Right lobe of liver (tissue), 4 donors: Measurements from ENCODE around the gene CACNB1.

Source experiments
- POLR2A ChIP-seq: fragments of 450-650 bp; IDR thresholded peaks from one replicate; pipeline ENCODE4 v1.6.1; 2017; ENCODE audit warnings: antibody characterized with exemption, mild to moderate bottlenecking
- TF ChIP-seq, protein P1 (sequence below), 4 donors: fragments of 200-600 bp in 3 of 4; fragments of 450-650 bp in 1 of 4; IDR thresholded peaks; one replicate each; pipeline versions ENCODE4 v1.5.1 to v1.8.0; 2016 to 2022; ENCODE audit warnings: antibody characterized with exemption in 4 of 4, mild to moderate bottlenecking in 2 of 4
- donor health status: DM: no; HTN: no; CAD: no.
- donor health status: DM: no; HTN: no; CAD: no.
- donor health status: DM: no; HTN: yes; CAD: no.

DNA sequence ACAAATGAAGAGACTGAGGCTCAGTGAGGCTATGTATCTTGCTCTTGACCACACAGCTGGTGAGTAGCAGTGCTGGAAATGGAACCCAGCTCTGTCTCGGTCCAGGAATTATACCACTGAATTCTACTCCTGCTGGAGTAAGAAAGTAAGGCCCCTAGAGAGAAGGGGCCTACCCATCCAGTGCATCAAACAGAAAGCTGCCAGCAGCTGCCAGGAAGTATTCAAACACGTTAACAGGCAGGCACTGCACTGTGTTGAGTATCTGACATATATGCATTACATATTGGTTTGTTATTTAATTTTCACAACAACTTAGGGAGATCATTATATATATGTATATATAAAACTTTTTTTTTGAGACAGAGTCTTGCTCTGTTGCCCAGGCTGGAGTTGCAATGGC is 35.5 kb downstream of the CACNB1 start:
- TF ChIP-seq POLR2A, result no peak
- TF ChIP-seq, protein P1, sequence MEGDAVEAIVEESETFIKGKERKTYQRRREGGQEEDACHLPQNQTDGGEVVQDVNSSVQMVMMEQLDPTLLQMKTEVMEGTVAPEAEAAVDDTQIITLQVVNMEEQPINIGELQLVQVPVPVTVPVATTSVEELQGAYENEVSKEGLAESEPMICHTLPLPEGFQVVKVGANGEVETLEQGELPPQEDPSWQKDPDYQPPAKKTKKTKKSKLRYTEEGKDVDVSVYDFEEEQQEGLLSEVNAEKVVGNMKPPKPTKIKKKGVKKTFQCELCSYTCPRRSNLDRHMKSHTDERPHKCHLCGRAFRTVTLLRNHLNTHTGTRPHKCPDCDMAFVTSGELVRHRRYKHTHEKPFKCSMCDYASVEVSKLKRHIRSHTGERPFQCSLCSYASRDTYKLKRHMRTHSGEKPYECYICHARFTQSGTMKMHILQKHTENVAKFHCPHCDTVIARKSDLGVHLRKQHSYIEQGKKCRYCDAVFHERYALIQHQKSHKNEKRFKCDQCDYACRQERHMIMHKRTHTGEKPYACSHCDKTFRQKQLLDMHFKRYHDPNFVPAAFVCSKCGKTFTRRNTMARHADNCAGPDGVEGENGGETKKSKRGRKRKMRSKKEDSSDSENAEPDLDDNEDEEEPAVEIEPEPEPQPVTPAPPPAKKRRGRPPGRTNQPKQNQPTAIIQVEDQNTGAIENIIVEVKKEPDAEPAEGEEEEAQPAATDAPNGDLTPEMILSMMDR (IDR thresholded peaks at IDR 0.05), result no peak
